ENCODE data around the gene CNTFR.

Gene CNTFR

GRCh38 chr9:34554211-34555001 lies 35.1 kb downstream of the CNTFR start:
- Mint-ChIP-seq H3K27ac (no peak overlapping the region), H3K27me3 (peaks cover 44 to 67% of the 10 kb centered on the region in 2 donors), H3K36me3 (no peaks in the 10 kb centered on the region), H3K4me3 (no peak overlapping the region), H3K9me3 (no peaks in the 10 kb centered on the region), H3K4me1 (peaks cover 2 to 6% of the 10 kb centered on the region in 2 donors)
- DNase-seq (no peak), ATAC-seq (replicated peaks) (peak in 1 of 2 donors; percentile 45)

GRCh38 chr9:34553511-34554021 lies 36.0 kb downstream of the CNTFR start:
- H3K4me3 Mint-ChIP-seq, result no peak overlapping the region
- H3K36me3 Mint-ChIP-seq, result no peaks in the 10 kb centered on the region
- peaks cover 38 to 65% of the 10 kb centered on the region in 2 donors for H3K27me3 Mint-ChIP-seq
- ATAC-seq (replicated peaks) (no peak), DNase-seq (no peak)
- no peak overlapping the region for H3K27ac Mint-ChIP-seq
- H3K4me1 Mint-ChIP-seq, result peaks cover 2 to 6% of the 10 kb centered on the region in 2 donors
- H3K9me3 Mint-ChIP-seq, result no peaks in the 10 kb centered on the region

GRCh38 chr9:34552986-34553385 lies 36.5 kb downstream of the CNTFR start:
- no peak for DNase-seq
- H3K4me1 Mint-ChIP-seq, result peaks cover 2 to 6% of the 10 kb centered on the region in 2 donors
- no peak overlapping the region for H3K27ac Mint-ChIP-seq
- H3K36me3 Mint-ChIP-seq, result no peaks in the 10 kb centered on the region
- H3K4me3 Mint-ChIP-seq, result no peak overlapping the region
- ATAC-seq (replicated peaks), result no peak
- no peaks in the 10 kb centered on the region for H3K9me3 Mint-ChIP-seq
- H3K27me3 Mint-ChIP-seq, result peaks cover 44 to 65% of the 10 kb centered on the region in 2 donors

- Mint-ChIP-seq H3K4me3 (no peak overlapping the region), H3K27ac (no peak overlapping the region), H3K27me3 (peaks cover 44 to 65% of the 10 kb centered on the region in 2 donors), H3K9me3 (no peaks in the 10 kb centered on the region), H3K4me1 (peaks cover 2 to 6% of the 10 kb centered on the region in 2 donors), H3K36me3 (no peaks in the 10 kb centered on the region)
- no peak for ATAC-seq (replicated peaks)
- DNase-seq, result no peak
These were observed 36.9 kb downstream of the CNTFR start for GRCh38 chr9:34552606-34552981.

- H3K9me3 Mint-ChIP-seq, result no peaks in the 10 kb centered on the region
- no peak overlapping the region for H3K4me3 Mint-ChIP-seq
- no peaks in the 10 kb centered on the region for H3K36me3 Mint-ChIP-seq
These were observed 37.5 kb downstream of the CNTFR start for GRCh38 chr9:34551751-34552605.

GRCh38 chr9:34550681-34551270 lies 38.7 kb downstream of the CNTFR start:
- no peaks in the 10 kb centered on the region for H3K9me3 Mint-ChIP-seq

More at GRCh38 chr9:34551751-34552605, 37.5 kb downstream of the CNTFR start:
- peaks cover 45 to 68% of the 10 kb centered on the region in 2 donors for H3K27me3 Mint-ChIP-seq
- H3K27ac Mint-ChIP-seq, result no peak overlapping the region
- ATAC-seq (replicated peaks) (no peak), DNase-seq (no peak)
- H3K4me1 Mint-ChIP-seq, result peaks cover 2 to 6% of the 10 kb centered on the region in 2 donors

GRCh38 chr9:34550016-34550680 lies 39.4 kb downstream of the CNTFR start:
- peaks cover 2 to 6% of the 10 kb centered on the region in 2 donors for H3K4me1 Mint-ChIP-seq
- no peak overlapping the region for H3K27ac Mint-ChIP-seq
- H3K4me3 Mint-ChIP-seq, result no peak overlapping the region
- H3K27me3 Mint-ChIP-seq, result peaks cover 44 to 71% of the 10 kb centered on the region in 2 donors
- ATAC-seq (replicated peaks) (no peak), DNase-seq (no peak)
- H3K36me3 Mint-ChIP-seq, result no peaks in the 10 kb centered on the region
- H3K9me3 Mint-ChIP-seq, result no peaks in the 10 kb centered on the region

More at GRCh38 chr9:34550681-34551270, 38.7 kb downstream of the CNTFR start:
- H3K4me1 Mint-ChIP-seq, result peaks cover 2 to 6% of the 10 kb centered on the region in 2 donors
- H3K27me3 Mint-ChIP-seq, result peaks cover 44 to 69% of the 10 kb centered on the region in 2 donors
- no peaks in the 10 kb centered on the region for H3K36me3 Mint-ChIP-seq
- no peak overlapping the region for H3K27ac Mint-ChIP-seq
- DNase-seq, result no peak
- ATAC-seq (replicated peaks), result no peak
- H3K4me3 Mint-ChIP-seq, result no peak overlapping the region

GRCh38 chr9:34549407-34549732 lies 40.2 kb downstream of the CNTFR start:
- Mint-ChIP-seq H3K9me3 (no peaks in the 10 kb centered on the region), H3K27me3 (peaks cover 42 to 71% of the 10 kb centered on the region in 2 donors), H3K4me1 (peaks cover 0 to under 1% of the 10 kb centered on the region in 2 donors), H3K36me3 (no peaks in the 10 kb centered on the region), H3K4me3 (no peak overlapping the region), H3K27ac (no peak overlapping the region)
- no peak for ATAC-seq (replicated peaks)
- DNase-seq, result no peak

GRCh38 chr9:34547960-34548611 lies 41.4 kb downstream of the CNTFR start:
- DNase-seq (peak; percentile 17), ATAC-seq (replicated peaks) (peak; percentile 62 to 67)
- no peak overlapping the region for H3K4me3 Mint-ChIP-seq
- H3K9me3 Mint-ChIP-seq, result no peaks in the 10 kb centered on the region
- no peaks in the 10 kb centered on the region for H3K4me1 Mint-ChIP-seq
- no peaks in the 10 kb centered on the region for H3K36me3 Mint-ChIP-seq
- peaks cover 38 to 66% of the 10 kb centered on the region in 2 donors for H3K27me3 Mint-ChIP-seq
- no peak overlapping the region for H3K27ac Mint-ChIP-seq

- Mint-ChIP-seq H3K4me3 (no peak overlapping the region), H3K4me1 (no peaks in the 10 kb centered on the region), H3K27ac (no peak overlapping the region), H3K9me3 (no peaks in the 10 kb centered on the region), H3K27me3 (peaks cover 35 to 64% of the 10 kb centered on the region in 2 donors), H3K36me3 (no peaks in the 10 kb centered on the region)
- peak; percentile 36 for DNase-seq
- ATAC-seq (replicated peaks), result peak; percentile 72 to 90
These were observed 42.4 kb downstream of the CNTFR start for GRCh38 chr9:34546834-34547827.

- no peak overlapping the region for H3K4me3 Mint-ChIP-seq
- peaks cover 39 to 59% of the 10 kb centered on the region in 2 donors for H3K27me3 Mint-ChIP-seq
- ATAC-seq (replicated peaks) (no peak), DNase-seq (no peak)
- peak overlapping the region; percentile 10 for H3K27ac Mint-ChIP-seq
- H3K36me3 Mint-ChIP-seq, result no peaks in the 10 kb centered on the region
- no peaks in the 10 kb centered on the region for H3K9me3 Mint-ChIP-seq
- H3K4me1 Mint-ChIP-seq, result no peaks in the 10 kb centered on the region
These were observed 43.3 kb downstream of the CNTFR start for GRCh38 chr9:34546102-34546833.

- ATAC-seq (replicated peaks), result no peak
- Mint-ChIP-seq H3K4me1 (no peaks in the 10 kb centered on the region), H3K36me3 (no peaks in the 10 kb centered on the region), H3K27me3 (peaks cover 42 to 58% of the 10 kb centered on the region in 2 donors), H3K27ac (no peak overlapping the region), H3K9me3 (no peaks in the 10 kb centered on the region), H3K4me3 (no peak overlapping the region)
- DNase-seq, result no peak
These were observed 44.0 kb downstream of the CNTFR start for GRCh38 chr9:34545497-34545896.

Data from stimulated activated naive B cell treated with anti-CD40 and anti-IgM and Interleukin-4, amounts not matched to agents 10 μg/mL and 1 μg/mL and 100 μg/mL, for 72 hours (primary cell).